Measurements from ENCODE around the gene TRIM16.
"Not testable (repeated sequence)": the region's sequence is repeated elsewhere in the genome, so short reads cannot be mapped to it uniquely, and the experiment has no call there.

The TRIM16 gene

GRCh38 chr17:15683824-15684478 lies at the start of gene TRIM16:
Gene TRIM16 (minus strand): TSS chr17:15684311. CDS start chr17:15651609, 32,702 bp downstream.
- DNase-seq, result peak; percentile 37

DNA sequence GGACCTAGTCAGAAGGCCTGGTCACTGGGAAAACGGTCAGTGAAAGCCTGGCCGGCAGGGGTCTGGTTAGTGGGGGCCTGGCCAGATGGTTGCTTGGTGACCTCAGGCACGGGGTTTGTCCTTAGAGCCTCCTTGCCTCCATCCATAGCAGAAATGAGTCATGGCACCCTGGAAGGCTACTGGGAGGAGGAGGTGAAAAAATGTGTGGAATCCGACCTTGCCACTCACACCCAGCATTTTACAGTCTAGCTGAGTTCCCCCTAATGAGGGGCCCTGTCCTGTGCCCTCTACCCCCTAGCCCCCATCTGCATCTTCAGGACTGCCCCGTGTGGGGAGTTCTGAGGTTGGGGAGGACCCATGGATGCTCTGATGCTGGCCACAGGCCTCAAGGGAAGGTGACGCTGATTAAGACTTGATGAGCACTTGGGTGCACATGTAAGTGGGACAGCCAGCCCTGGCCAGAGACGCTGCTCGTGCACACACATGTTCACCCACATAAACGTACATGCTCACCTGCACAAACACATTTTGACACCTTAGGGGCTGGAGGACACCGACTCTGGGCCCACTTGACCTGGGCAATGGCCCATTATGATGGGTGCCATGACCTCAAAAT lies 49.2 kb upstream of the TRIM16 start:
- not testable (repeated sequence) for DNase-seq

GRCh38 chr17:15731900-15732299 lies 47.8 kb upstream of the TRIM16 start, which contains the start of gene TBC1D26:
Gene TBC1D26 (plus strand): TSS chr17:15732283. CDS start chr17:15735349, 3,066 bp downstream.
- DNase-seq, result not testable (repeated sequence)

DNA sequence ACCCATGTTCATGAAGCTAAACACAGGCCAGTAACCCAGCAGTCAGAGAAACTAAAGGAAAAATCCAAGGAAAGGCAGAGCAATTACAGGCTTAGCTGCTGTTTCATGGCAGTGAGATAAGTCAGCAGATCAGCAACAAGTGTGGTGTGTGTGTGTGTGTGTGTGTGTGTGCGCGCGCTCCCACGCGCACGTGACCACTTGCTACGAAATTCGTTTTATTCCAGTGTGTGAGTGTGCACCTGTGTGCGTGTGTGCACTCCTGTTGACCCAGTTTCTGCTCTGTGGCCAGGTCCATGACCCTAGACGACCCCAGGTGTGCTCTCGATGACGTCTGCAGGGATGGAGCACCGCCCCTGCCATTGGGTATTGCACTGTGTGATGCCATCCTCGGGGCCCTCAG lies 46.4 kb upstream of the TRIM16 start:
- not testable (repeated sequence) for DNase-seq

DNA sequence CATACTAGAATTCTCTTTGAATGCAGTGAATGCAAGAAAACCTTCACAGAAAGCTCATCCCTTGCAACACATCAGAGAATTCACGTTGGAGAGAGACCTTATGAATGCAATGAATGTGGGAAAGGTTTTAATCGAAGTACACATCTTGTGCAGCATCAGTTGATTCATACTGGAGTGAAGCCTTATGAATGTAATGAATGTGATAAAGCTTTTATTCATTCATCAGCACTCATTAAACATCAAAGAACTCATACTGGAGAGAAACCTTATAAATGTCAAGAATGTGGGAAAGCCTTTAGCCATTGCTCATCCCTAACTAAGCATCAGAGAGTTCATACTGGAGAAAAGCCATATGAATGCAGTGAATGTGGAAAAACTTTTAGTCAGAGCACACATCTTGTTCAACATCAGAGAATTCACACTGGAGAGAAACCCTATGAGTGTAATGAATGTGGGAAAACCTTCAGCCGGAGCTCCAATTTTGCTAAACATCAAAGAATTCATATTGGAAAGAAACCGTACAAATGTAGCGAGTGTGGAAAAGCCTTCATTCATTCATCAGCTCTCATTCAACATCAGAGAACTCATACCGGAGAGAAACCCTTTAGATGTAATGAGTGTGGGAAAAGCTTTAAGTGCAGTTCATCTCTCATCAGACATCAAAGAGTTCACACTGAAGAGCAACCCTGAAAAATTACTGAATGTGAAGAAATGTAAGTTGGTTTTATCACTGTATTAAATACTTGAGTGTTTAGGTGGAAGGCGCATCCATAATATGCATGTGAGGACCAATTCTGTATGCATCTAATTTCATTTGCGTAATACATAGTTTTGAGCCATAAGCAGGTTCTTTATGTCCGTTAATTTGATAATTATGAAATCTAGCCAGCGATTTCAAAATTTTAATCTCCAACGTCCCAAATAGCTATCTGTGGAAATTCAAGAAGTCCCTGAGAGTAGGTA lies 32.8 kb upstream of the TRIM16 start:
- not testable (repeated sequence) for DNase-seq

DNA sequence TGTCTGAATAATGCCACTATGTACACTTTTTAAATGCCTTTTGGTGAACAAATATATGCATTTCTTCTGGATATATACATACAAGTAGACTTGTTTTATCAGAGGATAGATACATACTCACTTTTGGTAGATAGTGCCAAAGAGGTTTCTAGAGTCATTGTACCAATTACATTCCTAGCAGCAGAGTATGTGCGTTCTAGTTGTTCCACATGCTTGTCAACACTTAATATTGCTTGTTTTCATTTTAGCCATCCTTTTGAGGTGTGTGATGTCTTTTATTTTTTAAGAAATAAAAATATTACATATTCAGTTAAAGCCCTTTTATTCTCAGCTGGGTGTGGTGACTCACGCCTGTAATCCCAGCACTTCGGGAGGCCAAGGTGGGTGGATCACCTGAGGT lies 24.8 kb upstream of the TRIM16 start:
- not testable (repeated sequence) for DNase-seq

DNA sequence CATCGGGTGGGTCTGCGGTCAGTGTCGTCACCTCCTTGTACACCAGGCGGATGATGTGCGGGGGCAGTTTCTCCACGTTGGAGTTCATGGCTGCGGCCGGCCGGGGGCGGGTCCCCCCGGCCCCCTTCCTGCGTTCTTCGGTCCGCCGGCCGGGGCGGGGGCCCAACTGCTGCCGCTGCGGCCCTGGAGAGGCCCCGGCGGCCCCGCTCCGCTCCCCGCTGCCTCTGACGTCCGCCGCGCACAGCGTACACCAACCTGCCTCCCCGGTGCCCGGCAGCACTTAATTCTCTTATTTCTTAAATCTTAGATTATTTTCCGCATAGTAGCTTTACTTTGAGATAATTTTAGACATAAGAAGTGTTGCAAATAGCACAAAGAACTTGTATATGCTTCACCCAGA lies 20.7 kb upstream of the TRIM16 start:
- not testable (repeated sequence) for DNase-seq

DNA sequence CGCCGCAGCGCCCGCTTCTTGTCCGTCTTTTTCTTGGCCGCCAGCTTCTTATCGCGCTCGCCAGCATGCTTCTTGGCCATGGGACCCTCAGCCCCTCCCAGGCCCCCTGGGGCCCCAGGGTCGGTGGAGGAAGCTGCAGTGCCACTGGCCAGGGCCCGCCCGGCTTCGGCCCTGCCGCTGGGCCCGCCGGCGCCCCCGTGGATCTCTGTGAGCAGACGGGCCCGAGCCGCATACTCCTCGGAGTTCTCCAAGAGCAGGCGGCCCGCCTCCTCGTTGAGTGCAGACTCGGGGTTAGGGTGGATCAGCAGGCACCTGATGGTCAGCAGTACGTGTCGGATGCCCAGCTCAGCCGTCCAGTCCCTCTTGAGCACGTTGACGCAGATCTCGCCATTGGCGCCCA lies 20.1 kb upstream of the TRIM16 start:
- DNase-seq, result not testable (repeated sequence)

DNA sequence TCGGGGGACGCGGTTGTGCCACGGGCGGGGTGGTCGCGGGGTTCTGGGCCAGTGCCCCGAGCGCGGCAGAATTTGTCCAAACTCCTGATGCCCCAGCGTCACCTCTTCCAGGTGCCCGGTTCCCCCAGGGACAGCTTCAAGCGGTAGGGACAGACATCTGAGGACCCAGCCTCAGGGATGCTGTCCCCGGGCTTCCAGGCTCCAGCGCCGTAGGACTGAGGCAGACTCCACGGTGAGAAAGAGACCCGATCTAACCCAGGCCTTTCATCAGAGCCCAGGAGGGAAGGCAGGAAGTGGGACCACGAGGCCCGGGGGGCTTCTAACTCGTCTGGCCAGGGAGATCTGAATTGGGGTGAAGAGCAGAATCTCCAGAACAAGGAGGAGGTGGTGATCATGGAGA lies 15.8 kb upstream of the TRIM16 start:
- not testable (repeated sequence) for DNase-seq

GRCh38 chr17:15699413-15699924 lies 15.4 kb upstream of the TRIM16 start, which contains the start of gene ZNF286A:
Gene ZNF286A (plus strand): TSS chr17:15699752. CDS start chr17:15700330, 578 bp downstream.
- peak; percentile 98 for DNase-seq

GRCh38 chr17:15698967-15699366 lies 14.9 kb upstream of the TRIM16 start:
- DNase-seq, result not testable (repeated sequence)

GRCh38 chr17:15687494-15687893 lies 3.4 kb upstream of the TRIM16 start:
- not testable (repeated sequence) for DNase-seq

GRCh38 chr17:15683135-15683534 lies 976 bp downstream of the TRIM16 start:
- DNase-seq, result not testable (repeated sequence)

GRCh38 chr17:15675991-15676390 lies 8.1 kb downstream of the TRIM16 start:
- not testable (repeated sequence) for DNase-seq

DNA sequence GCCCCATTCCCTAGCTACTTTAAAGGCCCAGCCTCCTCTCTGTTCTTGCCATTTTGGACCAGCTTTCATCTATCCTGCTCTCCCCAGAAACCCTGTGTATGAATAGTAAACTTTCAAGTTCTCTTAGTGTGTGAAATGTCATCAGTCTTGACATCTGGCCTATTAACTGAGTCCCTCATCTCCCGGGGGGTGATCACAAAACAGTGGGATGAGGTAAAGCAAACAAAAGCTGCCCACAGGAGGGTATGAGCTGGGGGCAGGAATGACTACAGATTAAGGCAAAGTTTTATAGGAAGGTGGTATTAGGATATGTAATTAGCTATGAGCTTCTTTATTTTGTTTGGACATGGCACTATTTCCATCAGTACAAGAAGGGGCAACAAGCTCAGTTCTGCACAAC lies 9.5 kb downstream of the TRIM16 start:
- DNase-seq, result not testable (repeated sequence)

- not testable (repeated sequence) for DNase-seq
Measured at GRCh38 chr17:15669526-15669925, 14.6 kb downstream of the TRIM16 start.

DNA sequence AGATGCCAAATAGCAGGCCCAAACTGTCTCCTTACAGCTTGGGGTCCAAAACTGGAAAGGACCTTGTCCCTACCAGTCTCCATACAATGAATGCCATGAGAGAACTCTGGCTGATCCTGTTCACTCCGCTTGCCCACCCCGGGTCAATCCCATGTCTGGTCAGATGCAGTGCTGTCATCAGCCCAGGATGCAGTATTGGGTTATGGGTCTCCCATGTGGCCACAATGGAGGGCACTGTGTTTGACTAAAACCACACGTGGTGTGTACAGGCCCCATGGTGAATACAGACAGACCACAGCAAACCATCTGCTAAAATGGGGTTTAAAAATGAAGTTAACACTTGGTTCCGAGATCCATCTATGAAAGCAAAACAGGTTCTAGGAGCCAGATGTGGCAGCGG lies 20.4 kb downstream of the TRIM16 start:
- DNase-seq, result no peak

DNA sequence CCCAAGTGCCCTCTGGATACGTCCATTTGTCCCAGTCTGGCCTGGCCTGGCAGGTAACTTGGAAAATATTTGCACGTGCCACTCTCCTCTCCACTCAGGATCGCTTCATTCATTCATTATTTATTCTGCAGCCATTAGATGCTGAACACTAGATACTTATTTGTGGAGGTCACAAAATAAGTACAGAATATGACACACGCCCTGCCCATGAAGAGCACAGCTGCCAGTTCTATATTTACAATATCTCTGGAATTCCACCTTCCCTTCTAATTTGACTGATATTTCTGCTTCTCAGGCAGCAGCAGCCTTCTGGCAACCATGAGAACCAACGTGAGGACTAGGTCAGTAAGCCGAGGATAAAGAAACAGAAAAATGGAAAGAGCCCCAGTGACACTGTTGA lies 20.9 kb downstream of the TRIM16 start:
- no peak for DNase-seq

GRCh38 chr17:15662681-15663080 lies 21.4 kb downstream of the TRIM16 start:
- DNase-seq, result no peak

DNA sequence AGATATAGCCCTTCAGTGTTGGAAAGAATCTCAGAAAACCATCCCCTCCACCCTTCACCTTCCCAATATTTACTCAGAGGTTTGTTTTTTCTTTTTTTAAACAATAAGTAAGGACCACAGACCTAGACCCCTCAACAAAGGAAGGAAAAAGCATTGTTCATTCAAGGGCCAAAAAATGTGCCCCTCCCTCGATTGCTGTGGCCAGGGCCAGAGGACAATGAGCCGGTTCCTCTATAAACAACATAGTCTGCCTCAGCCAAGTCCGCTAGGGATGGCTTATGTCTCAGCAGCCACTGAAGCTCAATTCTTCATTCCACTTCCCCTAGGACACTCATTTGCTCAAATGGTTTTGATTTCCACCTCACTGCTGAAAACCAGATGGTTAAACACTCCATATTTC lies 24.0 kb downstream of the TRIM16 start:
- DNase-seq, result no peak

GRCh38 chr17:15659663-15660062 lies 24.4 kb downstream of the TRIM16 start:
- no peak for DNase-seq

DNA sequence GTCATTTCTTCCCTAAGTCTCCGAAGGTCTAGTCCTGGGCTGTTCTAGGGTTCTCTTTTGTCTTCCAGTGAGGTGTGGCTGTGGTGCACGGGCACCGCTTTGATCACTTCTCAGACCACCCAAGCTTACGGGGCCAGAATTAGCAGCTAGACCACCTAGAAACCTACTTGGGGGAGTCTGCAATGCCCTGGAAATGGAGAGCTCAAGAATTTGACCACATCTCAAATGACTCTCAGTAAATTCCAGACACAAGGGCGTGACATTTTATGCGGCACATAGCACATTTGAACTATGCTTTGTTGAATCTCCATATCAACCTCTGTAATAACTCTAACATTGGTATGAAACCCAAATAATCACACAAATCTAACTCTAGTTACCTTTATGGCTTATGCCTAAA lies 24.9 kb downstream of the TRIM16 start:
- no peak for DNase-seq

DNA sequence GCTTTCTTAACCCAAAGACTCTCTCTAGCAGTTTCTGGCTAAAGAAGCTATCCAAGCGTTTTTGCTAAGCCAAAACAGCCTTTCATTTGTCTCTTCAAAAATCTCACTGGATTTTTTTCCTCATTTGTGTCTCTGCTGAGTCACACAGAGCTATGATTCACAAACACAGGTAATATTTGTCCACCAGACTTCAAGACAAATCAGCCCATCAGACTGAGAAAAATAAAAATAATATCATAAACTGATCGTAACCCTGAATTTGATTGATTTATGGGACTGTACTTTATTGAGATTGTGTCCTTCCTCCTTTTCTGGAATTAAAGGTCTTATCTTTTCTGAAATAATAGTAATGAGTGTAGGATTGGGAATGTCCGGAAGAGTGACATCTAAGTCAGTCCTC lies 25.8 kb downstream of the TRIM16 start:
- DNase-seq, result no peak
